Fibroblast of the aortic adventitia (primary cell): Measurements from ENCODE around the gene TLK2. TPM values are rescaled to one million over a fixed set of nuclear protein-coding genes. Genes with fewer than 3 reads are reported as not detected.

Experiments
- DNase-seq: peaks from one replicate; pipeline ENCODE4 v3.0.0-alpha.2; 2010; ENCODE audit warnings: low read depth
- H3K4me3 ChIP-seq: 2 replicates; pipeline ENCODE4 v1.5.1; 2011; ENCODE audit warnings: low read depth, mild to moderate bottlenecking, control low read depth, low read length, moderate library complexity
- total RNA-seq: library from RNA; depleted of rRNA; stranded (reverse); fragments of >200 nt; gene quantifications from 2 replicates; pipeline ENCODE4 v1.2.3, GENCODE V29; 2012; ENCODE audit warnings: low replicate concordance
- TF ChIP-seq, protein P1 (sequence below): IDR thresholded peaks from 2 replicates; pipeline ENCODE4 v1.5.1; 2011; ENCODE audit warnings: mild to moderate bottlenecking, low read length, control low read depth, inconsistent platforms; ENCODE audit not compliant: insufficient read depth

The TLK2 gene
- total RNA-seq, 1 donor, result 39.1 TPM

DNA sequence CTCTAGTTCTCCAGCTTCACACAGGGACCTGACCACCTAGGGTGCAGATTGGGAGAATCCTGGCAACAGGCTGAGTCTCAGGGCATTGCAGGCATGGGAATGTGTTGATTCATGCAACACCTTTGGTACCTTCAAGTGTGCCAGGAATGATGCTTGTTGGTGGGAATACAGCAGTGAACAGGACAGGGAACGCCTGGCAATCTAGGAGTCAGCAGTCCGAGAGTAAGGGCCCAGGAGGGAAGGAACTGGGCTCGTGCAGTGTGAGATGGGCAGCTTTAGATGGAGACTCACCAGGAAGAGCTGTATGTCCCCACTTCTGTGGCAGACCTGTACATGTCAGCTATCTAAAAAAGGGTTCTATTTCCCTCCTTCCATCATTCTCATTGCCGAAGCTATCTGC lies 136.9 kb downstream of the TLK2 start:
- H3K4me3 ChIP-seq, result no peak overlapping the region
- no peak for DNase-seq
- TF ChIP-seq, protein P1, sequence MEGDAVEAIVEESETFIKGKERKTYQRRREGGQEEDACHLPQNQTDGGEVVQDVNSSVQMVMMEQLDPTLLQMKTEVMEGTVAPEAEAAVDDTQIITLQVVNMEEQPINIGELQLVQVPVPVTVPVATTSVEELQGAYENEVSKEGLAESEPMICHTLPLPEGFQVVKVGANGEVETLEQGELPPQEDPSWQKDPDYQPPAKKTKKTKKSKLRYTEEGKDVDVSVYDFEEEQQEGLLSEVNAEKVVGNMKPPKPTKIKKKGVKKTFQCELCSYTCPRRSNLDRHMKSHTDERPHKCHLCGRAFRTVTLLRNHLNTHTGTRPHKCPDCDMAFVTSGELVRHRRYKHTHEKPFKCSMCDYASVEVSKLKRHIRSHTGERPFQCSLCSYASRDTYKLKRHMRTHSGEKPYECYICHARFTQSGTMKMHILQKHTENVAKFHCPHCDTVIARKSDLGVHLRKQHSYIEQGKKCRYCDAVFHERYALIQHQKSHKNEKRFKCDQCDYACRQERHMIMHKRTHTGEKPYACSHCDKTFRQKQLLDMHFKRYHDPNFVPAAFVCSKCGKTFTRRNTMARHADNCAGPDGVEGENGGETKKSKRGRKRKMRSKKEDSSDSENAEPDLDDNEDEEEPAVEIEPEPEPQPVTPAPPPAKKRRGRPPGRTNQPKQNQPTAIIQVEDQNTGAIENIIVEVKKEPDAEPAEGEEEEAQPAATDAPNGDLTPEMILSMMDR, result no peak

DNA sequence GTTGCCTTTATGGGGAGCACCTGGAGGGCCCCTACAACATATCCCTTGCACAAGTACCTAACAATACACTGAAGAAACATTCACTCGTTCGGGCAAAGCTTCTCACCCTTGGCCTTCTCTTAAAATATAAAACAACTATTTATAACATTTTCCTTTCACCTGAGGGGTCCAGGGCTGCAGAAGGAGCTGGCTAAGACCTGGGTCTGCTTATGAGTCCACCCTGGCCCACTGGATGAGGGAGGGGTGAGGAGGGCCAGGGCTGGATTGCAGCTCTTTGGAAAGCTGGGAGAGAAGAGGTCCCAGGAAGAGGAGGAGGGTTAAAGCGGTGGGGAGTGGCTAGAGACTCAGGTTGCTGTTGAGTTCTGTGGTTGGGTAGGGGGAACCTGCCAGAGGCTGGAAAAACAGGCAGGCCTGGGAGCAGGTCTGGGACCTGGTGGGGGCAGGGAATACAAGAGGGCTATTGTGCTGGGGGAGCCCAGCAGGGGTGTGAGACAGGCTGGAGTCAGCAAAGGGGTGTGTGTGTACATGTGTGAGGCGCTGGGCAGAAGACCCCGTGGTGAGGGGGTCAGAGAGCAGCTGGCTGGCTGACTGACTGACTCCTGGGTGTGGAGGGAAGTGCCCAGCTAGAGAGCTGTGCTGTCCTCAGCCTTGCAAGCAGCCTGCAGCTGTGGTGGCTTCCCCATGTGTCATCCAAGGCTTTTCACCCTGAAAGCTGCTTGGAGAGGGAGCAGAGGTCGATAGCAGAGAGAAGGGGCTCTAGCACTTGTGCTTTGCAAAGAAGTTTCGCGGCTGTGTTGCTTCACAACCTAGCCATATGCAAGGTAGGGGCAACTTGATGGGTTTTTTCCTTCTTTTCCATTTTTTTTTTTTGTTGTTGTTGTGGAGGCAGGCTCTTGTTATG lies 138.6 kb downstream of the TLK2 start:
- H3K4me3 ChIP-seq, result no peak overlapping the region
- no peak for DNase-seq
- TF ChIP-seq, protein P1, result no peak

DNA sequence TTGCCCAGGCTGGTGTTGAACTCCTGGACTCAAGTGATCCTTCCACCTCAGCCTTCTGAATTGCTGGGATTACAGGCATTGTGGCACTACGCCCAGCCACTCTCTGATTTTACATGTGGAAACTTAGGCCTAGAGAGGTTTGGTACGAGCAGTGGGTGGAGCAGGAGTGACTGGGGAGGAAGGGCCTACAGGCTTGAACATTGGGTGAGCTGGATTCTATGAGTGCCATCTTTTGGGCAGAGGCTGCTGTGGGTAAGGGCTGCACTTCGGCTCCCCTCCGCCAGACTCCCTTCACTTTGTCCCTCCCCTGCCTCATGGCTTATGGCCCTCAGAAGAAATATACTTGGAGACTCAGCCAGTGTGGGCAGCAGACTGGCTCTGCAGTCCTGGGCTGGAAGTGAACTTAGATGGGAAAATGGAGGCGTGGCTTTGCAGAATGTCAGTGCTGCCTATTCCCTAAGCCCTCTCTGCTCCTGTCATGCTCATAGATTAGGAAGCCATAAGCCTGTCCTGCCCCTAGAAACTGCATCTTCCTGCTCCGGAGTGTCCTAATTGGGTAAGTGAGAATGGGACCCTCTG lies 139.4 kb downstream of the TLK2 start:
- TF ChIP-seq, protein P1, result no peak
- H3K4me3 ChIP-seq, result no peak overlapping the region
- peak; percentile 78 for DNase-seq

DNA sequence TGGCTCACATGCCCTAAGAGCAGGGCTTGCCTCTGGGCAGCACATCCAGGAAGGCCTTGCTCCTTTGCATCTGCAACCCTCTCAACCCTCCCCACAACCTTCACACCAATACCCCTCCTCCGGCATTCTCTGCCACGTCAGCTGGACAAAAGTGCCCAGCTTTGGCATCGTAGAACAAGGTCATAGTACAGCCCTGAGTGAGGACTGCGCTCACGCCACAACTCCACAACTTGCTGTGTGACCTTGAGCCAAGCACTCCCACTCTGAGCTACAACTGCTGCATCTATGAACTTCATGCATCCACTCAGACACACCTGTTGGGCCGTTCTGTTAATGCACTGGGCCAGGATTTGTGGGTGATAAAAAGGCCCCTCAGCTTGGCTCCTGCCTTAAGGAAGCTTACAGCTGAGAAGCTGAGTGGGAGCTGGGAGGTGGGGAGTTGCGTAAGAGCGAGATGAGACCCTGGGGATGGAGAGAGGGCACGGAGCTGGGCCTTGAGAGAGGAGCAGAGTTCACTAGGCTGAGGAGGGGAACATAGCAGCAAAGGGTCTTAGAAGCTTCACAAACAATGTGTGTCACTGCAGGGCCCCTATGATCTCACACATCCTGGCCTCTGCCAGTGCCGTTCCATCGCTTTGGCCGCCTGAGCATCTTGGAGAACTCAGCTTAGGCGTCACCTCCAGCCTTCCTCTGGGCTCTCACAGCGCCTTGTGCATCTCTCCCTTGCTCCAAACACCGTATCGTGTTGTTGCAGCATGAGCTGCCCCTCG lies 140.2 kb downstream of the TLK2 start:
- H3K4me3 ChIP-seq, result no peak overlapping the region
- DNase-seq, result no peak
- TF ChIP-seq, protein P1, result no peak

DNA sequence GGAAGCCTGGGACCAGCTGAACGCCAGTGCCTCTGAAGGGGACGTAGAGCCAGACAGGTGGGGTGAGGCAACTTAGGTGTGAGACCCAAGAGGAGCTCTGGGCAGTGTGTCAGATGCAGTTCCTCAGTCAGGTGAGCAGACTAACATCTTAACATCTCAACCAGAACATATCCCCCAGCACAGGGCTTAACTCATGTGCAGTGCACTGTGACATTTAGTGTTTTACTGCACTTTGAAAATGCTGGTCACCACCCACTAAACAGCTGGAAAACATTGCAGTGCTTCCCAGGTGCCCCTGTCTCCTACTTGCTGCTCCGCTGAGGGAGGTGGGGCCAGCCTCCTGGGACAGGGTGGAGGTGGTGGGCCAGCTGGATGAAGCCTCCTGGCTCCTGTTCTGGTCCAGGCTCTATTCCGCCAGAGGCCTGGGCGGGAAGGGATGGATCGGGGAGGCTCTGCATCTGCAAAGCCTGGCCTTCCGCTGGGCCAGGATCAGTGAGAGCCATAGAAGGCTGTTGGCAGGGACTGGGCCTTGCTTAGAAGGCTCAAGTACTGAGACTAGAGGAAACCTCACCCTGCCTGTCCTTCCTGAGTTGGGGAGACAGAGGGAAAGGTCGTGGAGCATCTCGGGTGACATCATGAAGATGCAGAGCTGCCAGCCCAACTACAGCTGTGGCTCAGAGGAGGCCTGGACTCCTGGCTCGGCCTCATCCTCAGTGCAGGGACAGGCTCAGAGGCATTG lies 141.0 kb downstream of the TLK2 start:
- H3K4me3 ChIP-seq, result no peak overlapping the region
- DNase-seq, result no peak
- TF ChIP-seq, protein P1, result no peak

DNA sequence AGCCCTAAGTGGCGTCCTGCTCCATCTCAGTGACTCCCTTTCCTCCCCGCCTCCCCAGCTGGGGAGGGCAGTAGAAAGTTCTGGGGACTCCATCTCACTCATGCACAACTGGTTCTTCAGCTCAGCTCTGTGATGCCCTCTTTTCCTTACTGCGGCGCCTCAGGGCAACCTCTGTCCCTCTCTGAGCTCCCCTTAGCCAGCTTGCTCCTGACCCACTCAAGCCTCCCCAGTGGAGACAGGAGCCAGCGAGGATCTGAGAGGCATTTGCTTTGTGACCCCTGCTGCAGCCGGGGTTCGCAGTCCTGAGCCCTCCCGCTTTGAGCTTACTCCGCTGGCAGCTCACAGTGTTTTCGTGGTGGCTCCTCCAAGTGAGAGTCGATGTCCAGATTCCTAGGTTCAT lies 142.6 kb downstream of the TLK2 start:
- no peak overlapping the region for H3K4me3 ChIP-seq
- DNase-seq, result no peak
- TF ChIP-seq, protein P1, result no peak
